Spleen (tissue), 7 donors: Measurements from ENCODE around the gene FAM3D.

Experiments used
- POLR2A ChIP-seq, 3 donors: fragments of 450-650 bp; IDR thresholded peaks; one replicate each; pipeline ENCODE4 v1.5.1; 2017; ENCODE audit warnings: antibody characterized with exemption in 3 of 3, mild to moderate bottlenecking in 1 of 3
- POLR2AphosphoS5 ChIP-seq, 3 donors: sonication (generic); formaldehyde crosslinking; IDR thresholded peaks; one replicate each; pipeline ENCODE4 v1.5.1; 2017; ENCODE audit warnings: antibody characterized with exemption in 3 of 3
- TF ChIP-seq, protein P1 (sequence below), 11 experiments: fragments of 200-600 bp in 7 of 11; fragments of 450-650 bp in 4 of 11; sonication (generic) in 4 of 11; IDR thresholded peaks in 8 of 11; conservative IDR thresholded peaks in 3 of 11; 1 replicate in 7 of 11; 2 replicates in 4 of 11; pipeline versions ENCODE4 v1.4.0 to v1.8.0; 2016 to 2021; ENCODE audit warnings: antibody characterized with exemption in 11 of 11, inconsistent platforms in 4 of 11, mild to moderate bottlenecking in 1 of 11
- donor health status: DM: no; HTN: no; CAD: no; lungs with moderate emphysema.
- donor health status: DM: no; HTN: no; CAD: no.
- donor health status: DM: no; HTN: no; CAD: no.

DNA sequence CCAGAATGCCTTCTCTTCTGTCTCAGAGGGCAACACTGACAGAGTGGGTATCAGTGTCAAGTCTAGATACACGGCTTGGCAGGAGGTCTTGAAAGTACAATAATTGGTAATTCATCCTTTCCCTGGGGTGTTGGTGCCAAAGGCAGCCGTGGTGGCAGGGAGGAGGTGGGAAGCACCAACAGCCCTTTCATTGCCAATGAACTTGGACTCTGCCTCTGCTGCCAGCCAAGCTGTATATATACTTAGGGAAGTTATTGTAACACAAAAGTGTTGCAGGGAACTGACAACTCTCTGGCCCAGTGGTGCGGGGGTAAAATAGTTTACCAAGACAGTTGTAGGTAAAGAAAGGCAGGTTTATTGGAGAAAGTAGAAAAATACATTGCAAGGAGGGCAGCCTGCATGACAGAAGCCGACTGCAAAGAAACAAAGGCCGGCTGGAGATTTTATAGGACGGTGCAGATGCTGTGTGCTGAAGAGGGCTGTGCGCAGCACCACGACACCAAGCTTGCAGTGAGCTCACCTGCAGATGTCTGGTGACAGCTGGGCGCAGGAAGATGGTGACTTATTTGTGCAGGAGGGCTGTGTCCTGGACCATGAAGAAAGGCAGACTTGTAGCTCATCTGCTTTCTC, 4.0 kb upstream of the FAM3D start:
- TF ChIP-seq, protein P1, sequence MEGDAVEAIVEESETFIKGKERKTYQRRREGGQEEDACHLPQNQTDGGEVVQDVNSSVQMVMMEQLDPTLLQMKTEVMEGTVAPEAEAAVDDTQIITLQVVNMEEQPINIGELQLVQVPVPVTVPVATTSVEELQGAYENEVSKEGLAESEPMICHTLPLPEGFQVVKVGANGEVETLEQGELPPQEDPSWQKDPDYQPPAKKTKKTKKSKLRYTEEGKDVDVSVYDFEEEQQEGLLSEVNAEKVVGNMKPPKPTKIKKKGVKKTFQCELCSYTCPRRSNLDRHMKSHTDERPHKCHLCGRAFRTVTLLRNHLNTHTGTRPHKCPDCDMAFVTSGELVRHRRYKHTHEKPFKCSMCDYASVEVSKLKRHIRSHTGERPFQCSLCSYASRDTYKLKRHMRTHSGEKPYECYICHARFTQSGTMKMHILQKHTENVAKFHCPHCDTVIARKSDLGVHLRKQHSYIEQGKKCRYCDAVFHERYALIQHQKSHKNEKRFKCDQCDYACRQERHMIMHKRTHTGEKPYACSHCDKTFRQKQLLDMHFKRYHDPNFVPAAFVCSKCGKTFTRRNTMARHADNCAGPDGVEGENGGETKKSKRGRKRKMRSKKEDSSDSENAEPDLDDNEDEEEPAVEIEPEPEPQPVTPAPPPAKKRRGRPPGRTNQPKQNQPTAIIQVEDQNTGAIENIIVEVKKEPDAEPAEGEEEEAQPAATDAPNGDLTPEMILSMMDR (IDR thresholded peaks at IDR 0.05 in 8 of 11, conservative IDR thresholded peaks at IDR 0.05 in 3 of 11): no peak
- TF ChIP-seq POLR2AphosphoS5 (IDR thresholded peaks at IDR 0.05): no peak
- TF ChIP-seq POLR2A (IDR thresholded peaks at IDR 0.05): no peak
